ENCODE results near the gene SLC25A21. TPM values are rescaled to one million over a fixed set of nuclear protein-coding genes. Genes with fewer than 3 reads are reported as not detected.
"Not testable (repeated sequence)": the region's sequence is repeated elsewhere in the genome, so short reads cannot be mapped to it uniquely, and the experiment has no call there.

SLC25A21 gene
- total RNA-seq, 2 donors from 2014 or later = not detected

- no peak overlapping the region for H3K4me3 Mint-ChIP-seq
- no peaks in the 10 kb centered on the region for H3K4me1 Mint-ChIP-seq (ENCODE audit: low read depth in 2 of 2)
- ATAC-seq (no peak), DNase-seq (ENCODE audit: low spot score) (no peak)
- no peak overlapping the region for H3K27ac Mint-ChIP-seq
- no peaks in the 10 kb centered on the region for H3K36me3 Mint-ChIP-seq
- H3K9me3 Mint-ChIP-seq = peaks cover 3% of the 10 kb centered on the region
- no peaks in the 10 kb centered on the region for H3K27me3 Mint-ChIP-seq
Observed at GRCh38 chr14:36816481-36816880, 355.9 kb downstream of the SLC25A21 start.

- H3K36me3 Mint-ChIP-seq; H3K27me3 Mint-ChIP-seq; H3K4me3 Mint-ChIP-seq; H3K27ac Mint-ChIP-seq; H3K4me1 Mint-ChIP-seq (ENCODE audit: low read depth in 2 of 2); ATAC-seq; DNase-seq (ENCODE audit: low spot score); H3K9me3 Mint-ChIP-seq: not testable (repeated sequence)
Observed at GRCh38 chr14:36814783-36815182, 357.6 kb downstream of the SLC25A21 start.

- H3K36me3 Mint-ChIP-seq = peaks cover 4% of the 10 kb centered on the region
- DNase-seq (ENCODE audit: low spot score) (no peak), ATAC-seq (no peak)
- no peak overlapping the region for H3K27ac Mint-ChIP-seq
- no peak overlapping the region for H3K4me3 Mint-ChIP-seq
- no peaks in the 10 kb centered on the region for H3K27me3 Mint-ChIP-seq
- no peaks in the 10 kb centered on the region for H3K4me1 Mint-ChIP-seq (ENCODE audit: low read depth in 2 of 2)
- H3K9me3 Mint-ChIP-seq = peaks cover 12% of the 10 kb centered on the region
Observed at GRCh38 chr14:36810209-36810608, 362.2 kb downstream of the SLC25A21 start.

- peaks cover 4% of the 10 kb centered on the region for H3K36me3 Mint-ChIP-seq
- H3K9me3 Mint-ChIP-seq = peaks cover 15% of the 10 kb centered on the region
- ATAC-seq = no peak
- H3K4me1 Mint-ChIP-seq (ENCODE audit: low read depth in 2 of 2) = no peaks in the 10 kb centered on the region
- no peak overlapping the region for H3K27ac Mint-ChIP-seq
- no peak overlapping the region for H3K4me3 Mint-ChIP-seq
- H3K27me3 Mint-ChIP-seq = no peaks in the 10 kb centered on the region
- DNase-seq (ENCODE audit: low spot score) = no peak
Observed at GRCh38 chr14:36807727-36808126, 364.7 kb downstream of the SLC25A21 start.

GRCh38 chr14:36805131-36805559, 367.3 kb downstream of the SLC25A21 start:
- Mint-ChIP-seq H3K27me3 (no peaks in the 10 kb centered on the region), H3K36me3 (no peaks in the 10 kb centered on the region), H3K27ac (no peak overlapping the region), H3K9me3 (peaks cover 10% of the 10 kb centered on the region), H3K4me1 (ENCODE audit: low read depth in 2 of 2) (no peaks in the 10 kb centered on the region), H3K4me3 (no peak overlapping the region)
- no peak for ATAC-seq
- no peak for DNase-seq (ENCODE audit: low spot score)

GRCh38 chr14:36797634-36798033, 374.8 kb downstream of the SLC25A21 start:
- H3K4me1 Mint-ChIP-seq (ENCODE audit: low read depth in 2 of 2) = no peaks in the 10 kb centered on the region
- H3K36me3 Mint-ChIP-seq = no peaks in the 10 kb centered on the region
- H3K4me3 Mint-ChIP-seq = no peak overlapping the region
- ATAC-seq (no peak), DNase-seq (ENCODE audit: low spot score) (no peak)
- H3K9me3 Mint-ChIP-seq = peaks cover 3% of the 10 kb centered on the region
- H3K27ac Mint-ChIP-seq = no peak overlapping the region
- no peaks in the 10 kb centered on the region for H3K27me3 Mint-ChIP-seq

- no peaks in the 10 kb centered on the region for H3K9me3 Mint-ChIP-seq
- DNase-seq (ENCODE audit: low spot score) (no peak), ATAC-seq (no peak)
- no peak overlapping the region for H3K4me3 Mint-ChIP-seq
- no peaks in the 10 kb centered on the region for H3K4me1 Mint-ChIP-seq (ENCODE audit: low read depth in 2 of 2)
- no peak overlapping the region for H3K27ac Mint-ChIP-seq
- no peaks in the 10 kb centered on the region for H3K27me3 Mint-ChIP-seq
- H3K36me3 Mint-ChIP-seq = no peaks in the 10 kb centered on the region
Observed at GRCh38 chr14:36791402-36791801, 381.0 kb downstream of the SLC25A21 start.

- Mint-ChIP-seq H3K27ac (no peak overlapping the region), H3K27me3 (no peaks in the 10 kb centered on the region), H3K9me3 (peaks cover 11% of the 10 kb centered on the region), H3K36me3 (no peaks in the 10 kb centered on the region), H3K4me3 (no peak overlapping the region), H3K4me1 (ENCODE audit: low read depth in 2 of 2) (no peaks in the 10 kb centered on the region)
- DNase-seq (ENCODE audit: low spot score) (no peak), ATAC-seq (no peak)
Observed at GRCh38 chr14:36785511-36785910, 386.9 kb downstream of the SLC25A21 start.

- Mint-ChIP-seq H3K9me3 (peaks cover 13% of the 10 kb centered on the region), H3K4me3 (no peak overlapping the region), H3K27me3 (no peaks in the 10 kb centered on the region), H3K36me3 (no peaks in the 10 kb centered on the region), H3K4me1 (ENCODE audit: low read depth in 2 of 2) (no peaks in the 10 kb centered on the region), H3K27ac (no peak overlapping the region)
- ATAC-seq (no peak), DNase-seq (ENCODE audit: low spot score) (no peak)
Observed at GRCh38 chr14:36784541-36784940, 387.9 kb downstream of the SLC25A21 start.

GRCh38 chr14:36781897-36782296, 390.5 kb downstream of the SLC25A21 start:
- Mint-ChIP-seq H3K4me3 (no peak overlapping the region), H3K4me1 (ENCODE audit: low read depth in 2 of 2) (no peaks in the 10 kb centered on the region), H3K9me3 (peaks cover 20% of the 10 kb centered on the region), H3K27me3 (no peaks in the 10 kb centered on the region), H3K27ac (no peak overlapping the region), H3K36me3 (no peaks in the 10 kb centered on the region)
- ATAC-seq (no peak), DNase-seq (ENCODE audit: low spot score) (no peak)

- Mint-ChIP-seq H3K4me3 (no peak overlapping the region), H3K27ac (no peak overlapping the region), H3K27me3 (no peaks in the 10 kb centered on the region), H3K9me3 (peaks cover 17% of the 10 kb centered on the region), H3K4me1 (ENCODE audit: low read depth in 2 of 2) (no peaks in the 10 kb centered on the region), H3K36me3 (no peaks in the 10 kb centered on the region)
- no peak for DNase-seq (ENCODE audit: low spot score)
- ATAC-seq = no peak
Observed at GRCh38 chr14:36773558-36773957, 398.8 kb downstream of the SLC25A21 start.

GRCh38 chr14:36773136-36773540, 399.3 kb downstream of the SLC25A21 start:
- Mint-ChIP-seq H3K4me3 (no peak overlapping the region), H3K36me3 (no peaks in the 10 kb centered on the region), H3K27me3 (no peaks in the 10 kb centered on the region), H3K9me3 (peaks cover 19% of the 10 kb centered on the region), H3K4me1 (ENCODE audit: low read depth in 2 of 2) (no peaks in the 10 kb centered on the region), H3K27ac (no peak overlapping the region)
- no peak for DNase-seq (ENCODE audit: low spot score)
- no peak for ATAC-seq

- DNase-seq (ENCODE audit: low spot score) (no peak), ATAC-seq (no peak)
- Mint-ChIP-seq H3K4me3 (no peak overlapping the region), H3K27ac (no peak overlapping the region), H3K36me3 (no peaks in the 10 kb centered on the region), H3K27me3 (no peaks in the 10 kb centered on the region), H3K4me1 (ENCODE audit: low read depth in 2 of 2) (no peaks in the 10 kb centered on the region), H3K9me3 (peaks cover 18% of the 10 kb centered on the region)
Observed at GRCh38 chr14:36771028-36771640, 401.3 kb downstream of the SLC25A21 start.

- no peak for ATAC-seq
- no peak for DNase-seq (ENCODE audit: low spot score)
- Mint-ChIP-seq H3K27me3 (no peaks in the 10 kb centered on the region), H3K9me3 (peaks cover 19% of the 10 kb centered on the region), H3K4me1 (ENCODE audit: low read depth in 2 of 2) (no peaks in the 10 kb centered on the region), H3K36me3 (no peaks in the 10 kb centered on the region), H3K27ac (no peak overlapping the region), H3K4me3 (no peak overlapping the region)
Observed at GRCh38 chr14:36768638-36769337, 403.6 kb downstream of the SLC25A21 start.
